ENCODE data around the gene OR52B2.

OR52B2 gene

DNA sequence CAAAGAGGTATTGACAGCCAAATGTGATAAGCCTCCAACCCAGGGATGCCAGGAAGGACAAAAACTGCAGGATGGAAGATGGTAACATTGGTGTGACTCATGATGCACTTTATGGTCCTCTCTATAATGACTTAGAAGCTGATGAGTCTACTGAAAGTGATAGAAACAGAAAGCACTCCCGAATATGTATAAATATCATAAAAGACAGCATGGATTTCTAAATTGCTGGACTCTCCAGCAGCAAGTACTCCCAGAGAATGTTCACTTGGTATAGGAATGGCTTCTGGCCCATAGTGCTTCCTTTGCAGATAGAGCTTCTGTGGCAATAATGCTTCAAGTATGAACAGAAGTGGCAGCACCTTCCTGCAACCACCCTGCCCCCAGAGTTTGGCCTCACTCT, at the start of gene OR52B2:
OR52B2 (minus strand) TSS at position 101 of the 400 bp plus-strand sequence; CDS start at position 101, 0 bp downstream.
- DNase-seq: no peak

- DNase-seq: no peak
Measured at GRCh38 chr11:6219359-6219758, 49.2 kb upstream of the OR52B2 start.

DNA sequence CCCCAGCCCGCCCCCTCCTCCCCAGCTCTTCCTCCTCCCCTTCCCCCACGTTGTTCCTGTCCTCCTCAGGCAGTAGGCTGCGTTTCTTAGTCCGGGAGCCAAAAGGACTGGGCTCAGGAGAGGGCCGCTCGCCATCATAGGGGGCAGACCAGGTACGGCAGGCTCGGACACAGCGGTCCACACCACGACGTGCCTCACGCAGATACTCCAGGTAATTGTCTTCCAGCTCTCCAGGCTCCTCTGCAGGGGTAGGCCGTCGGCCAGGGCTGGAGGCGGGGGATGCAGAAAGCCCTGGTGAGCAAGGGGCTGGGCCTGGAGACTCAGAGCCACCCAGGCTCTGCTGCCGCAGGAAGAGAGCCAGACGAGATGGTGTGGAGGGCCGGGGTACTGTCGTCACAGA, 47.6 kb upstream of the OR52B2 start:
- no peak for DNase-seq

- no peak for DNase-seq
Measured at GRCh38 chr11:6216501-6216900, 46.4 kb upstream of the OR52B2 start.

DNA sequence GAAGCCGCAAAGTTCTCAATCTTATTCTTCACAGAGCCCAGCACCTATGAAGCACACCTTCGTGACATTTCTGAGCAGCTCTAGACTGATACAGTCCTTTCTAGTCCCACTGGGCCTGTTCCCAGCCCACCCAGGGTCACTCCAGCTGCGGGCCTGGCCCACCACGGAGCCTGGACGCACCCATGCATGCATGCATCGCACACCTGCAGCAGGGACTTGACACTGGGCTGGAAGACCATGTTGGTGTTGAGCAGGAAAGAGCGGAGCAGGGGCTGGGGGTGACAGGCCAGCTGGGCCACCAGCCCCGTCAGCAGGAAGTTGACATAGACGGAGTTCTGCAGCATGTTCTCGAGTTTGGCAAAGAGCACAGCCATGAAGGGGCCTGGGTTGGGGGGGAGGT, 44.4 kb upstream of the OR52B2 start:
- no peak for DNase-seq

- DNase-seq: no peak
Measured at GRCh38 chr11:6210274-6210955, 40.3 kb upstream of the OR52B2 start.

DNA sequence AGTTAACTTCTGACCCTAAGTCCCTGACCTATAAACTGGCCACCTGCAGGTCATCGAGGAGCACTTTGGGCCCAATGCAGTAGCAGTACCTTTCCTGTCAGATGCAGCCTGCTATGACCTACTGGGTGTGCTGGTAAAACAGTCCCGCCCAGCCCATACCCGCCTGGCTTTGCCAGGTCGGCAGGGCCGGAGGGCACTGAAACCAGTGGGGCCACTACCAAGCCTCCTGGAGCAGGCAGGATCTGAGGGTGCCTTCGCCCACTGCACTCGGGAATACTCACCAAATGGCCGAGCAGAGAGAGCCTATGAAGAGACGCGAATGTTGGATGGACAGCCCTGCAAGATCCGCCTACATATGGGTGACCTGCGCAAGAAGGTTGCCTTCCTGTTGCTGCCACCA, 39.7 kb upstream of the OR52B2 start:
- no peak for DNase-seq

- DNase-seq: no peak
Measured at GRCh38 chr11:6206456-6207180, 36.5 kb upstream of the OR52B2 start.

DNA sequence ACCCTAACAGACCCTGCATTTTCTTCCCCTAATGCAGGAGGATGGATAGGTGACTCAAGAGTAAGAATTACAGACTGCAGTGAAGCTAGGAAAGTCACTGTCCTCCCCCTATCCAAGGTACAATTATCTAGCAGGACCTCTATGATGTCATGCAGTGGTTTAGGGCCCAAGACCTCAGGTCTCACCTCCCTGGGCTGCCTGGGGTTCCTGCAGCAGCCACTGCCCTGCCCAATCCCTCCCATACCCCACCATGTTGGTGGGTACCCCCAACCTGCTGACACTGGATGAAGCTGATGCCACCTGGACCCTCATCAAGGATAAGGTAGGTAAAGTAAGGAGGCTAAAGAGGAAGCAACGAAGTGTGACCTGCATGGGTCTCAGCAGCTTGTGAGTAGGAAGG, 35.2 kb upstream of the OR52B2 start, which contains the start of gene C11orf42:
C11orf42 (plus strand) TSS at position 192 of the 400 bp plus-strand sequence; CDS start at position 251, 59 bp downstream.
- DNase-seq: no peak

GRCh38 chr11:6204706-6205105, 34.6 kb upstream of the OR52B2 start:
- DNase-seq: no peak

- peak; percentile 55 for DNase-seq
Measured at GRCh38 chr11:6203327-6203726, 33.2 kb upstream of the OR52B2 start.

- no peak for DNase-seq
Measured at GRCh38 chr11:6202041-6202440, 31.9 kb upstream of the OR52B2 start.

GRCh38 chr11:6201481-6201880, 31.4 kb upstream of the OR52B2 start:
- DNase-seq: peak; percentile 56

- DNase-seq: peak; percentile 45
Measured at GRCh38 chr11:6200975-6201374, 30.8 kb upstream of the OR52B2 start.

DNA sequence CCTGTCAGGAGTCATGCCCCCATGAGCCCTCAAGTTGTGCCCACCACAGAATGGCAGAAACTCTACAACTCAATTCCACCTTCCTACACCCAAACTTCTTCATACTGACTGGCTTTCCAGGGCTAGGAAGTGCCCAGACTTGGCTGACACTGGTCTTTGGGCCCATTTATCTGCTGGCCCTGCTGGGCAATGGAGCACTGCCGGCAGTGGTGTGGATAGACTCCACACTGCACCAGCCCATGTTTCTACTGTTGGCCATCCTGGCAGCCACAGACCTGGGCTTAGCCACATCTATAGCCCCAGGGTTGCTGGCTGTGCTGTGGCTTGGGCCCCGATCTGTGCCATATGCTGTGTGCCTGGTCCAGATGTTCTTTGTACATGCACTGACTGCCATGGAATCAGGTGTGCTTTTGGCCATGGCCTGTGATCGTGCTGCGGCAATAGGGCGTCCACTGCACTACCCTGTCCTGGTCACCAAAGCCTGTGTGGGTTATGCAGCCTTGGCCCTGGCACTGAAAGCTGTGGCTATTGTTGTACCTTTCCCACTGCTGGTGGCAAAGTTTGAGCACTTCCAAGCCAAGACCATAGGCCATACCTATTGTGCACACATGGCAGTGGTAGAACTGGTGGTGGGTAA, 29.2 kb upstream of the OR52B2 start, which contains the start of gene OR52W1:
OR52W1 (plus strand) TSS at position 51 of the 637 bp plus-strand sequence; CDS start at position 51, 0 bp downstream.
- no peak for DNase-seq

GRCh38 chr11:6197466-6198200, 27.5 kb upstream of the OR52B2 start:
- DNase-seq: no peak

DNA sequence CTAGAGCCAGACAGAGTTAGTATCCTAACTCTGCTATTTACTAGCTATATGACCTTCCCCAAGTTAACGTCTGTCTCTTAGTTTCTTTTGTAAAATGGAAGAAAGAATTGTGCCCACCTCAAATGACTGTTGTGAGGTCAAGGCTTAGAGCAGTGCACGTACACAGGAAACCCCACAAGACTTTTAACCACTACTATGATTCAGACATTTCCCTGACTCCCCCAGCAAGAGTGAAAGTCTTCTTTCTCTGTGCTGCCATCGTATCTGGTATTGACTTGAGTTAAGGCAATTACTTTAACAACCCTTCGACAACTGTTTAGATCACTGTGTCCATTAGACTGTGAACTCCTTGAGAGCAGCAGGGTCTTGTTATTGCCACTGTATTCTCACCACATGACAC, 26.3 kb upstream of the OR52B2 start:
- DNase-seq: peak; percentile 56

- no peak for DNase-seq
Measured at GRCh38 chr11:6194065-6194581, 24.0 kb upstream of the OR52B2 start.

GRCh38 chr11:6191742-6192141, 21.6 kb upstream of the OR52B2 start:
- DNase-seq: no peak

GRCh38 chr11:6175440-6175839, 5.3 kb upstream of the OR52B2 start:
- DNase-seq: no peak

GRCh38 chr11:6156628-6157359, 13.3 kb downstream of the OR52B2 start:
- DNase-seq: no peak

DNA sequence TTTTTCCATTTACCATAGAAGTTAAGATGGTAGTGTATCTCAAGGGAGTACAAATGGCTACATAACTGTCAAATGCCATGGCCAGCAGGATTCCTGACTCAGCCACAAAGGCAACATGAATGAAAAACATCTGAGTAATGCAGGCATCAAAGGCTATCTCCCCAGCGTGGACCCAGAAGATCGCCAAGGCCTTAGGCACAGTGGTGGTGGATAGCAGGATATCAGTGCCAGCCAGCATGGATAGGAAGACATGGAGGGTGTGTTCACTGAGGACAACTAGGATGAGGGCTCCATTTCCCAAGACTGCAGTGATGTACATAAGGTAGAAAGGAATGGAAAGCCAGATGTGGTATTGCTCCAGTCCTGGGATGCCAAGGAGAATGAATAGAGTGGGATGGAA, 18.0 kb downstream of the OR52B2 start:
- no peak for DNase-seq
